H1 (cell line): Measurements from ENCODE around the gene MYL7. TPM values are rescaled to one million over a fixed set of nuclear protein-coding genes. Genes with fewer than 3 reads are reported as not detected.

Source experiments
- CTCF ChIA-PET: fragments of 300-600 bp; sonication (Branson Sonifier 250); formaldehyde crosslinking; loops from one replicate; lab custom pipeline; 2021; ENCODE audit not compliant: partially characterized antibody; lab: Charles Lee
- POLR2A ChIA-PET: fragments of 300-600 bp; sonication (Branson Sonifier 250); formaldehyde crosslinking; loops from one replicate; lab custom pipeline; 2021; ENCODE audit warnings: inconsistent platforms; ENCODE audit not compliant: partially characterized antibody; lab: Charles Lee
- DNase-seq, 2 experiments: peaks; one replicate each; pipeline versions ENCODE4 v3.0.0 to v3.0.0-alpha.2; 2010 to 2022; ENCODE audit warnings: low spot score in 2 of 2, low read depth in 1 of 2, mixed read lengths in 1 of 2
- FAIRE-seq: peaks from 2 replicates; lab custom pipeline; 2011; peaks lifted over from hg19 to GRCh38; lab: Jason Lieb, UNC
- H2AFZ ChIP-seq: 2 replicates; pipeline ENCODE4 v1.8.1; 2012; ENCODE audit warnings: low read length, inconsistent platforms
- H2AK5ac ChIP-seq: 2 replicates; pipeline ENCODE4 v1.6.1; 2013; ENCODE audit warnings: low read depth, low read length
- H2BK120ac ChIP-seq: replicated peaks from 2 replicates; pipeline ENCODE3; 2013; ENCODE audit warnings: low read depth, low read length, inconsistent platforms
- H2BK12ac ChIP-seq: 2 replicates; pipeline ENCODE4 v1.6.1; 2013; ENCODE audit warnings: low read depth, low read length
- H2BK15ac ChIP-seq: 2 replicates; pipeline ENCODE4 v1.6.1; 2013; ENCODE audit warnings: low read length
- H2BK20ac ChIP-seq: 2 replicates; pipeline ENCODE4 v1.6.1; 2013; ENCODE audit warnings: low read length
- H2BK5ac ChIP-seq: 2 replicates; pipeline ENCODE4 v1.6.1; 2013; ENCODE audit warnings: low read depth, low read length
- H3K14ac ChIP-seq: 2 replicates; pipeline ENCODE4 v1.6.1; 2013; ENCODE audit warnings: inconsistent platforms; ENCODE audit not compliant: insufficient read length
- H3K18ac ChIP-seq: 2 replicates; pipeline ENCODE4 v1.6.1; 2013; ENCODE audit warnings: low read length; ENCODE audit errors: extremely low read depth
- H3K23ac ChIP-seq: 2 replicates; pipeline ENCODE4 v1.6.1; 2013; ENCODE audit warnings: inconsistent platforms; ENCODE audit not compliant: insufficient read length
- H3K23me2 ChIP-seq: 2 replicates; pipeline ENCODE4 v1.6.1; 2013; ENCODE audit warnings: low read depth, low read length
- H3K27ac ChIP-seq: 2 replicates; pipeline ENCODE4 v1.6.1; 2011; ENCODE audit warnings: low read depth, low read length, inconsistent platforms
- H3K27me3 ChIP-seq, 4 experiments: replicated peaks in 1 of 4; 1 replicate in 1 of 4; 2 replicates in 3 of 4; pipeline versions ENCODE4 v1.6.1 to v1.8.1; 2011 to 2013; ENCODE audit warnings: low read length in 3 of 4, mild to moderate bottlenecking in 3 of 4, inconsistent platforms in 2 of 4, mixed read lengths in 2 of 4, moderate library complexity in 1 of 4; ENCODE audit not compliant: control insufficient read depth in 3 of 4, insufficient read depth in 3 of 4; ENCODE audit errors: extremely low read depth in 1 of 4
- H3K36me3 ChIP-seq, 4 experiments: 2 replicates each; pipeline versions ENCODE4 v1.6.1 to v1.8.1; 2011 to 2013; ENCODE audit warnings: mild to moderate bottlenecking in 4 of 4, low read length in 3 of 4, moderate library complexity in 2 of 4, control low read depth in 1 of 4, inconsistent platforms in 1 of 4; ENCODE audit not compliant: insufficient read depth in 4 of 4, control insufficient read depth in 2 of 4
- H3K4ac ChIP-seq: replicated peaks from 2 replicates; pipeline ENCODE3; 2013; ENCODE audit warnings: low read length, low read depth, mixed read lengths, inconsistent platforms; ENCODE audit not compliant: insufficient read length
- H3K4me1 ChIP-seq, 4 experiments: replicated peaks in 1 of 4; 1 replicate in 1 of 4; 2 replicates in 3 of 4; pipeline versions ENCODE4 v1.6.1 to v1.8.1; 2011 to 2013; ENCODE audit warnings: low read length in 3 of 4, inconsistent platforms in 2 of 4, mixed read lengths in 1 of 4; ENCODE audit not compliant: insufficient read depth in 4 of 4, control insufficient read depth in 3 of 4
- H3K4me2 ChIP-seq, 2 experiments: 2 replicates each; pipeline versions ENCODE4 v1.6.1 to v1.8.1; 2011 to 2013; ENCODE audit warnings: low read depth in 2 of 2, low read length in 2 of 2, control low read depth in 1 of 2, inconsistent platforms in 1 of 2, mild to moderate bottlenecking in 1 of 2; ENCODE audit not compliant: insufficient read depth in 1 of 2
- H3K4me3 ChIP-seq, 4 experiments: fragments of 200-600, 300-600 bp in 1 of 4; sonication (generic), shearing (Covaris generic), sonication (Bioruptor Twin) in 1 of 4; 2 replicates each; pipeline versions ENCODE4 v1.5.1 to v1.8.1; 2011 to 2016; ENCODE audit warnings: low read length in 4 of 4, low read depth in 3 of 4, control low read depth in 2 of 4, inconsistent platforms in 2 of 4, mild to moderate bottlenecking in 2 of 4, mixed read lengths in 1 of 4, moderate library complexity in 1 of 4; ENCODE audit not compliant: insufficient read depth in 2 of 4; ENCODE audit errors: extremely low read depth in 1 of 4
- H3K56ac ChIP-seq: replicated peaks from 2 replicates; pipeline ENCODE3; 2013; ENCODE audit warnings: low read depth, mild to moderate bottlenecking, mixed read lengths, low read length, inconsistent platforms; ENCODE audit not compliant: insufficient read length
- H3K79me1 ChIP-seq: 2 replicates; pipeline ENCODE4 v1.6.1; 2013; ENCODE audit warnings: low read depth, low read length, control low read depth
- H3K79me2 ChIP-seq, 2 experiments: 2 replicates each; pipeline versions ENCODE4 v1.6.1 to v1.8.1; 2012 to 2013; ENCODE audit warnings: low read length in 2 of 2, mild to moderate bottlenecking in 2 of 2, inconsistent platforms in 1 of 2; ENCODE audit not compliant: insufficient read depth in 2 of 2, control insufficient read depth in 1 of 2
- H3K9ac ChIP-seq, 4 experiments: replicated peaks in 1 of 4; 1 replicate in 1 of 4; 2 replicates in 3 of 4; pipeline versions ENCODE4 v1.6.1 to v1.8.1; 2011 to 2013; ENCODE audit warnings: low read depth in 3 of 4, low read length in 3 of 4, control low read depth in 2 of 4, mild to moderate bottlenecking in 2 of 4, moderate library complexity in 2 of 4, inconsistent platforms in 1 of 4; ENCODE audit errors: extremely low read depth in 1 of 4
- H3K9me3 ChIP-seq, 2 experiments: 2 replicates each; pipeline versions ENCODE4 v1.6.1 to v1.8.1; 2012 to 2013; ENCODE audit warnings: mild to moderate bottlenecking in 2 of 2, moderate library complexity in 2 of 2, control low read depth in 1 of 2, inconsistent platforms in 1 of 2, low read depth in 1 of 2, low read length in 1 of 2, mixed read lengths in 1 of 2; ENCODE audit not compliant: insufficient read depth in 2 of 2
- H4K20me1 ChIP-seq, 2 experiments: replicated peaks in 1 of 2; 2 replicates each; pipeline versions ENCODE3 to v1.8.1; 2011 to 2013; ENCODE audit warnings: inconsistent platforms in 2 of 2, low read length in 2 of 2, mild to moderate bottlenecking in 1 of 2; ENCODE audit not compliant: insufficient read depth in 2 of 2, control insufficient read depth in 1 of 2
- H4K5ac ChIP-seq: 2 replicates; pipeline ENCODE4 v1.6.1; 2013; ENCODE audit warnings: low read length, low read depth, mixed read lengths, inconsistent platforms; ENCODE audit not compliant: insufficient read length
- H4K8ac ChIP-seq: 2 replicates; pipeline ENCODE4 v1.8.0; 2013; ENCODE audit warnings: mild to moderate bottlenecking, moderate library complexity, low read length, inconsistent platforms; ENCODE audit not compliant: insufficient read depth; ENCODE audit errors: extremely low read depth
- H4K91ac ChIP-seq: replicated peaks from 2 replicates; pipeline ENCODE3; 2013; ENCODE audit warnings: low read length, mixed read lengths, inconsistent platforms; ENCODE audit not compliant: insufficient read length
- CREB1 ChIP-seq: IDR thresholded peaks from 2 replicates; pipeline ENCODE4 v1.6.1; 2012; ENCODE audit warnings: inconsistent platforms
- GTF2F1 ChIP-seq: IDR thresholded peaks from 2 replicates; pipeline ENCODE4 v1.6.1; 2012; ENCODE audit warnings: low read depth, low read length, improper control_type of control experiment, borderline replicate concordance
- HDAC6 ChIP-seq: IDR thresholded peaks from one replicate; pipeline ENCODE4 v1.7.1; 2012; ENCODE audit warnings: low read depth, mild to moderate bottlenecking, inconsistent platforms, low read length, moderate library complexity
- MAX ChIP-seq: IDR thresholded peaks from 2 replicates; pipeline ENCODE4 v1.6.1; 2012; ENCODE audit warnings: inconsistent platforms
- SP4 ChIP-seq: IDR thresholded peaks from 2 replicates; pipeline ENCODE4 v1.6.1; 2012; ENCODE audit warnings: low read length, inconsistent platforms
- SRF ChIP-seq: IDR thresholded peaks from 2 replicates; pipeline ENCODE4 v1.6.1; 2011; ENCODE audit warnings: mild to moderate bottlenecking, low read depth, low read length, moderate library complexity
- polyA plus RNA-seq, 7 experiments: library from polyadenylated mRNA; depleted of rRNA in 3 of 7; stranded (reverse) in 5 of 7; unstranded in 2 of 7; fragments of >200 nt in 5 of 7; fragments of 200-250 nt in 2 of 7; gene quantifications; 1 replicate in 5 of 7; 2 replicates in 1 of 7; 4 replicates in 1 of 7; pipeline versions ENCODE4 v1.2.1 to v1.2.3, GENCODE V29; 2011 to 2013; ENCODE audit warnings: missing spikeins in 2 of 7, mixed read lengths in 2 of 7
- total RNA-seq: library from RNA; stranded (reverse); fragmentation: NEBNext Ultra II Directional; extraction: Animal tissue kit (Norgen Biotek cat#: 25700); gene quantifications from 2 replicates; pipeline ENCODE4 v1.2.1, GENCODE V29; 2021

MYL7 gene
- total and polyA plus RNA-seq, 2 of the 8 experiments (the other 6 are each of a cell fraction or from before 2014, with no cell fraction given), result 3.3 to 3.4 TPM

- no peak for FAIRE-seq
These were observed 14.0 kb downstream of the MYL7 start for GRCh38 chr7:44127161-44127560.

More at GRCh38 chr7:44127161-44127560, 14.0 kb downstream of the MYL7 start:
- no peak overlapping the region for H3K4ac ChIP-seq
- H2BK5ac ChIP-seq, result no peak overlapping the region
- H4K5ac ChIP-seq, result no peak overlapping the region
- no peak overlapping the region for H2AK5ac ChIP-seq
- ChIA-PET POLR2A (interaction anchor here (1.4 to 1.6 kb wide), 2 partner anchors 13 to 63 kb away, joined by 3 to 4 read pairs; no protein-coding TSS in a partner anchor), CTCF (interaction anchor here (6.2 kb wide), 1 partner anchor 70 kb away, joined by 27 read pairs; no protein-coding TSS in a partner anchor)
- H3K23ac ChIP-seq, result no peak overlapping the region
- no peak overlapping the region for H2BK20ac ChIP-seq
- no peak overlapping the region for H3K56ac ChIP-seq
- H3K27ac ChIP-seq, result no peak overlapping the region
- peaks cover under 1% of the 10 kb centered on the region; the same call in 1 of the 2 replicates for H3K79me1 ChIP-seq
- no peak overlapping the region for H2BK12ac ChIP-seq
- no peak overlapping the region for H2BK120ac ChIP-seq
- H4K8ac ChIP-seq, result no peak overlapping the region
- H3K14ac ChIP-seq, result no peak overlapping the region
- no peak overlapping the region for H3K4me2 ChIP-seq
- no peaks in the 10 kb centered on the region for H3K36me3 ChIP-seq
- H2BK15ac ChIP-seq, result no peak overlapping the region
- no peak overlapping the region for H4K91ac ChIP-seq
- peaks cover 0 to 8% (median 3%) of the 10 kb centered on the region in 4 experiments; a peak in 5 of 7 replicates for H3K4me1 ChIP-seq
- no peak overlapping the region for H2AFZ ChIP-seq
- H3K23me2 ChIP-seq, result peaks cover 9% of the 10 kb centered on the region
- H3K79me2 ChIP-seq, result peaks cover under 1 to 6% of the 10 kb centered on the region in 2 experiments; a peak in 3 of 4 replicates
- no peak overlapping the region for H3K9ac ChIP-seq
- TF ChIP-seq SRF (no peak), SP4 (no peak), HDAC6 (no peak), GTF2F1 (no peak), MAX (no peak), CREB1 (no peak)
- no peak overlapping the region for H3K18ac ChIP-seq
- H4K20me1 ChIP-seq, result no peaks in the 10 kb centered on the region
- H3K9me3 ChIP-seq, result no peaks in the 10 kb centered on the region
- peaks cover 0 to 16% (median 8%) of the 10 kb centered on the region in 4 experiments; a peak in 6 of 7 replicates for H3K27me3 ChIP-seq
- no peak overlapping the region for H3K4me3 ChIP-seq
- no peak for DNase-seq
